ENCODE data around the gene C20orf202. TPM values are rescaled to one million over a fixed set of nuclear protein-coding genes. Genes with fewer than 3 reads are reported as not detected.

The C20orf202 gene
- total and polyA plus RNA-seq, 8 donors: 0.76 to 1.7 (median 1.3) TPM; not detected in 1

DNA sequence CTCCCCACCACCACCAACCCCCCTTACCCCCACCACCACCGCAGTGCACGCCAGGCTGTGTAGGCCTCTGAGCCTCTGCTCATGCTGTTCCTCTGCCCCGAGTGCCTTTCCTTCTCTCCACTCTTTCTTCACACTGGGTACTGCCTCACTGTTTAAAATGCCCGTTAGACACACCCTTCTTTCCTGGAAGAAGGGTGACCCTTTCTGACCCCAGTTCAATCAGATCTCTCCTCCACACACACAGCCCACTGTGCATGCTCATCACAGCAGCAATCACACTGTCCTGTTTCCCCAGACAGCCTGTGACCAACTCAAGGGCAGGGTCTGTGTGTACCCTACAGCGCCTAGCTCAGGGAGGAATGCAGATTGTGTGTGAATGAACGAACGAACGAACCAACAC lies 28.5 kb upstream of the C20orf202 start:
- TF ChIP-seq, protein P1, sequence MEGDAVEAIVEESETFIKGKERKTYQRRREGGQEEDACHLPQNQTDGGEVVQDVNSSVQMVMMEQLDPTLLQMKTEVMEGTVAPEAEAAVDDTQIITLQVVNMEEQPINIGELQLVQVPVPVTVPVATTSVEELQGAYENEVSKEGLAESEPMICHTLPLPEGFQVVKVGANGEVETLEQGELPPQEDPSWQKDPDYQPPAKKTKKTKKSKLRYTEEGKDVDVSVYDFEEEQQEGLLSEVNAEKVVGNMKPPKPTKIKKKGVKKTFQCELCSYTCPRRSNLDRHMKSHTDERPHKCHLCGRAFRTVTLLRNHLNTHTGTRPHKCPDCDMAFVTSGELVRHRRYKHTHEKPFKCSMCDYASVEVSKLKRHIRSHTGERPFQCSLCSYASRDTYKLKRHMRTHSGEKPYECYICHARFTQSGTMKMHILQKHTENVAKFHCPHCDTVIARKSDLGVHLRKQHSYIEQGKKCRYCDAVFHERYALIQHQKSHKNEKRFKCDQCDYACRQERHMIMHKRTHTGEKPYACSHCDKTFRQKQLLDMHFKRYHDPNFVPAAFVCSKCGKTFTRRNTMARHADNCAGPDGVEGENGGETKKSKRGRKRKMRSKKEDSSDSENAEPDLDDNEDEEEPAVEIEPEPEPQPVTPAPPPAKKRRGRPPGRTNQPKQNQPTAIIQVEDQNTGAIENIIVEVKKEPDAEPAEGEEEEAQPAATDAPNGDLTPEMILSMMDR (IDR thresholded peaks at IDR 0.05): no peak
- peaks cover 0 to 71% of the 10 kb centered on the region in 2 donors for H3K36me3 ChIP-seq

DNA sequence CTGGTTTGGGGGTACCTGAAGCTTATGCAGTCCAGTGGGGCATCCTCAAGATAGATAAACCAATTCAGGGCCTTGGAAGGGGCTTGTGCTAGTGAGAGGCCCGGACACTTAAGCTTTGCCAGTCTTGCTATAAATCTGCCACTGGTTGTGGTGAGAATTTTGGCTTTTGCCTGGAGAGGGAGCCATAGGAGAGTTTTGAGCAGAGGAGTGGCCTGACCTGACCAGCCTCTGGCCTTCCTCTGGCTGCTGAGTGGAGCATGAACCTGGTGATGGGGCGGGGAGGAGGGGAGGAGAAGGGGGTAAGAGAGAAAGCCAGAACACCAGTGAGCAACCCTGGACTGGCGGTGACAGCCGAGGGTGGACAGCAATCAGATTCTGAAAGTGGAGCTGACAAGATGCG lies 25.6 kb upstream of the C20orf202 start:
- TF ChIP-seq, protein P1 (IDR thresholded peaks at IDR 0.05): no peak
- Histone ChIP-seq H3K4me3 (no peak overlapping the region), H3K4me1 (no peaks in the 10 kb centered on the region), H3K27ac (no peak overlapping the region), H3K36me3 (peaks cover 0 to 49% of the 10 kb centered on the region in 2 donors), H3K27me3 (peaks cover 0 to 2% of the 10 kb centered on the region in 2 donors), H3K9me3 (no peaks in the 10 kb centered on the region)
- intact Hi-C loops (cut with DNase I): no loop called here
- DNase-seq (no peak), ATAC-seq (no peak)

More for the DNA sequence above, 28.5 kb upstream of the C20orf202 start:
- no peak for ATAC-seq
- intact Hi-C loops (cut with DNase I): no loop called here
- no peak for DNase-seq
- no peak overlapping the region for H3K27ac ChIP-seq
- H3K4me1 ChIP-seq: no peaks in the 10 kb centered on the region
- no peak overlapping the region for H3K4me3 ChIP-seq
- H3K27me3 ChIP-seq: no peaks in the 10 kb centered on the region
- no peaks in the 10 kb centered on the region for H3K9me3 ChIP-seq

DNA sequence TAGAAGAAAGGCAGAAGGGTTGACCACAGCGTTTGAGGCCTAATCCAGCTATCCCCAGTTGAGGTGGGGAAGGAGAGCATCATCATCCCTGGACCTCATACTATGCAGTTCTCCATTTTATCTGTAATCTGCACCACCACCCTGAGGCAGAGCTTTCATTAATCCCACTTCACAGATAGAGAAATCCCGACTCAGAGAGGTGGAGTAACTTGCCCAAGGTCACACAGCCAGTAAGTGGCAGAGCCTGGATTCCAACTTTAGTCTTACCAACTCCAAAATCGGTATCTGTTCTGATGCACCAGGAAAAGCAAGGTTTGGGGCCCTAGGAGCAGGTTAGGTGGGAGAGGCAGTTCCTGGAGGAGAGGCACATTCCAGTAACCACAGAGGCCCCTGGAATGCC lies 25.2 kb upstream of the C20orf202 start:
- peaks cover 0 to 5% of the 10 kb centered on the region in 2 donors for H3K27me3 ChIP-seq
- TF ChIP-seq, protein P1 (IDR thresholded peaks at IDR 0.05): no peak
- intact Hi-C loops (cut with DNase I): no loop called here
- peaks cover 0 to 45% of the 10 kb centered on the region in 2 donors for H3K36me3 ChIP-seq
- no peak for DNase-seq
- H3K9me3 ChIP-seq: no peaks in the 10 kb centered on the region
- no peak for ATAC-seq
- no peak overlapping the region for H3K4me3 ChIP-seq
- no peaks in the 10 kb centered on the region for H3K4me1 ChIP-seq
- no peak overlapping the region for H3K27ac ChIP-seq

DNA sequence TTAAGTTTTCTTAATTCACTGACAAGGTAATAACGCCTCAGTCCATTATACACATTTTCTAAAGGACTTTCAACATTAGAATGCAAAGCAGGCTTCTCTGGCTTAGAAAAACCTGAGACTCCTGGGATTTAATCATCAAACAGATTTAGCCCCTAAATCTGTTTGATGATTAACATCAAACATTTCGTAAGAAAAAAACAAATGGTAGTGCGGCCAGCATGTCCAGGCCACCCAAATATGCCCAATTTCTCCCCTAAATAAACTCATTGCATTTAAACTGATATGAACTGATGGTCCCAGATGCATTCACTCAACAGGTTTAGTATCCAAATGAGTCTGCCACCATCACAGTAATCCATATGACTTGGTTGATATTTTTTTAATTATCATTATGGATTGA lies 24.6 kb upstream of the C20orf202 start:
- H3K36me3 ChIP-seq: peaks cover 0 to 41% of the 10 kb centered on the region in 2 donors
- no peaks in the 10 kb centered on the region for H3K4me1 ChIP-seq
- ATAC-seq (no peak), DNase-seq (no peak)
- TF ChIP-seq, protein P1 (IDR thresholded peaks at IDR 0.05): no peak
- H3K4me3 ChIP-seq: no peak overlapping the region
- no peak overlapping the region for H3K27ac ChIP-seq
- intact Hi-C loops (cut with DNase I): no loop called here
- H3K9me3 ChIP-seq: no peaks in the 10 kb centered on the region
- peaks cover 0 to 10% of the 10 kb centered on the region in 2 donors for H3K27me3 ChIP-seq

DNA sequence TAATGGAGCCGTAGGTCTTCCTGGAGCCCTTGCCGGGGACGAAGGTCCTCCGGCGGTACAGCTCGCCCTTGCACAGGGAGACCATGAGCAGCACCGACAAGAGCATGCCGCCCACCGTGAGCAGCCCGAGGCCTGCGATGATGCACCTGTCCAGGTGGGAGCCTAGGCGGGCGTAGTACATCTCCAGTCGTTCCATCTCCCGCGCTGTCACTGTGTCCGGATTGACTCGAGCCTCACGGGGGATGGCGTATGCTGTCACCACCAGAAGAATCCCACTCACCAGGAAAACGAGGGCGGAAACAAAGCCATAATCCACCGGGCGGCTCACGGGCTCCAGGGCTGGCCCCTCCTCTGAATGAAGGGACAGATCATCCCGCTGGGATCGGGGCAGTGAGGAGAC lies 22.3 kb upstream of the C20orf202 start:
- ATAC-seq (no peak), DNase-seq (peak in 1 of 4 donors; percentile 68)
- no peak overlapping the region for H3K27ac ChIP-seq
- TF ChIP-seq, protein P1 (IDR thresholded peaks at IDR 0.05): no peak
- intact Hi-C loops (cut with DNase I): no loop called here
- no peaks in the 10 kb centered on the region for H3K9me3 ChIP-seq
- no peak overlapping the region for H3K4me3 ChIP-seq
- peaks cover 3 to 13% of the 10 kb centered on the region in 2 donors for H3K4me1 ChIP-seq
- peaks cover 10 to 33% of the 10 kb centered on the region in 2 donors for H3K27me3 ChIP-seq
- peaks cover 0 to 23% of the 10 kb centered on the region in 2 donors for H3K36me3 ChIP-seq
